MM.1S (cell line): Measurements from ENCODE around the gene CLCF1.
A peak's percentile ranks its signal among the peaks of the same experiment; 100 is the strongest.

Source experiments
- DNase-seq: peaks from one replicate; pipeline ENCODE4 v3.0.0-alpha.2; 2015
- H2AFZ ChIP-seq: fragments of 300-600 bp; sonication (generic); 2 replicates; pipeline ENCODE4 v1.6.0; 2016; ENCODE audit warnings: antibody characterized with exemption, low read length
- H3F3A ChIP-seq: fragments of 300-600 bp; sonication (generic); 2 replicates; pipeline ENCODE4 v1.6.1; 2016; ENCODE audit warnings: mild to moderate bottlenecking, antibody characterized with exemption, low read length, moderate library complexity, mixed read lengths; ENCODE audit not compliant: insufficient read depth
- H3K27ac ChIP-seq: fragments of 300-600 bp; sonication (generic); 2 replicates; pipeline ENCODE4 v1.5.1; 2016; ENCODE audit warnings: mild to moderate bottlenecking, low read length
- H3K27me3 ChIP-seq: fragments of 300-600 bp; sonication (generic); replicated peaks from 2 replicates; pipeline ENCODE4 v1.6.0; 2016; ENCODE audit warnings: low read length; ENCODE audit not compliant: insufficient read depth
- H3K36me3 ChIP-seq: fragments of 300-600 bp; sonication (generic); replicated peaks from 2 replicates; pipeline ENCODE4 v1.6.1; 2016; ENCODE audit warnings: mild to moderate bottlenecking, low read length, mixed read lengths; ENCODE audit not compliant: insufficient read depth
- H3K4me1 ChIP-seq: fragments of 300-600 bp; sonication (generic); 2 replicates; pipeline ENCODE4 v1.6.1; 2016; ENCODE audit warnings: low read length, mixed read lengths
- H3K4me2 ChIP-seq: fragments of 300-600 bp; sonication (generic); 2 replicates; pipeline ENCODE4 v1.6.0; 2016; ENCODE audit warnings: low read depth, low read length
- H3K4me3 ChIP-seq: fragments of 300-600 bp; sonication (generic); 2 replicates; pipeline ENCODE4 v1.5.1; 2016; ENCODE audit warnings: low read length, mixed read lengths
- H3K79me2 ChIP-seq: fragments of 300-600 bp; sonication (generic); 2 replicates; pipeline ENCODE4 v1.6.1; 2016; ENCODE audit warnings: mixed run types, low read length, mixed read lengths
- H3K9ac ChIP-seq: fragments of 300-600 bp; sonication (generic); 2 replicates; pipeline ENCODE4 v1.6.1; 2016; ENCODE audit warnings: low read length, mixed read lengths
- H3K9me2 ChIP-seq: fragments of 300-600 bp; sonication (generic); replicated peaks from 2 replicates; pipeline ENCODE4 v1.6.1; 2016; ENCODE audit warnings: mild to moderate bottlenecking, low read length, mixed read lengths; ENCODE audit not compliant: insufficient read depth
- H3K9me3 ChIP-seq: fragments of 300-600 bp; sonication (generic); replicated peaks from 2 replicates; pipeline ENCODE4 v1.6.1; 2016; ENCODE audit warnings: mild to moderate bottlenecking, low read length, mixed read lengths; ENCODE audit not compliant: insufficient read depth
- H4K20me1 ChIP-seq: fragments of 300-600 bp; sonication (generic); 2 replicates; pipeline ENCODE4 v1.6.1; 2016; ENCODE audit warnings: mild to moderate bottlenecking, low read length, moderate library complexity, mixed read lengths; ENCODE audit not compliant: insufficient read depth
- EZH2 ChIP-seq: fragments of 300-600 bp; sonication (generic); optimal IDR thresholded peaks from 2 replicates; pipeline ENCODE3; 2017; ENCODE audit warnings: low read depth, mild to moderate bottlenecking, antibody characterized with exemption, low read length, mixed read lengths
- EZH2phosphoT487 ChIP-seq: fragments of 300-600 bp; sonication (generic); IDR thresholded peaks from 2 replicates; pipeline ENCODE4 v1.6.1; 2018; ENCODE audit warnings: antibody characterized with exemption, low read length
- TF ChIP-seq, protein P1 (sequence below): fragments of 300-600 bp; sonication (generic); IDR thresholded peaks from 2 replicates; pipeline ENCODE4 v1.5.1; 2016; ENCODE audit warnings: antibody characterized with exemption, low read length, mixed read lengths

CLCF1 gene

DNA sequence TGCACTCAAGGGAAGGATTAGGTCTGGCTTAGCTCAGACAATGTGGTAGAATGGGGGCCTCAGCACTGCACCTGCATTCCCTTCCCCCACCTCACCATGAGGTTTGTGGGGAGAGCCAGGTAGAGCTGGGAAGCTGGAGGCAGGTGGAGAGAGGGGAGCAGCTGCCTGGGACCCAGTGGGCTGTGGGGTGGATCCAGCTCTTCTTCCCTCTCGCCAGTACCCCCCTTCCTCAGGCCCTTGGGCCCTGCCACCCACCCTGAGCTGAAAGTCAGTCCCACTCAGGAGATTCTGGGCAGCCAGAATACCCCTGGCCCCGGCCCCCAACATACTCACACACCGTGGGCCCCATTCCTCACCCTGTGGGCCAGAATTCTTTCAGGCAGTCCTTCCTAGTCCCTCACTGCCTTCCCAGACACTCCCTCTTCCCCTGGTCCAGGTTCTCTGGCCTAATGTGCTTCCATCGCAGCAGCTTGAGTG is 17.0 kb downstream of the CLCF1 start:
- no peaks in the 10 kb centered on the region for H3K27me3 ChIP-seq
- TF ChIP-seq, protein P1, sequence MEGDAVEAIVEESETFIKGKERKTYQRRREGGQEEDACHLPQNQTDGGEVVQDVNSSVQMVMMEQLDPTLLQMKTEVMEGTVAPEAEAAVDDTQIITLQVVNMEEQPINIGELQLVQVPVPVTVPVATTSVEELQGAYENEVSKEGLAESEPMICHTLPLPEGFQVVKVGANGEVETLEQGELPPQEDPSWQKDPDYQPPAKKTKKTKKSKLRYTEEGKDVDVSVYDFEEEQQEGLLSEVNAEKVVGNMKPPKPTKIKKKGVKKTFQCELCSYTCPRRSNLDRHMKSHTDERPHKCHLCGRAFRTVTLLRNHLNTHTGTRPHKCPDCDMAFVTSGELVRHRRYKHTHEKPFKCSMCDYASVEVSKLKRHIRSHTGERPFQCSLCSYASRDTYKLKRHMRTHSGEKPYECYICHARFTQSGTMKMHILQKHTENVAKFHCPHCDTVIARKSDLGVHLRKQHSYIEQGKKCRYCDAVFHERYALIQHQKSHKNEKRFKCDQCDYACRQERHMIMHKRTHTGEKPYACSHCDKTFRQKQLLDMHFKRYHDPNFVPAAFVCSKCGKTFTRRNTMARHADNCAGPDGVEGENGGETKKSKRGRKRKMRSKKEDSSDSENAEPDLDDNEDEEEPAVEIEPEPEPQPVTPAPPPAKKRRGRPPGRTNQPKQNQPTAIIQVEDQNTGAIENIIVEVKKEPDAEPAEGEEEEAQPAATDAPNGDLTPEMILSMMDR, result no peak
- TF ChIP-seq EZH2, result no peak
- TF ChIP-seq EZH2phosphoT487, result no peak
- no peak for DNase-seq
- peaks cover 25% of the 10 kb centered on the region for H3K4me1 ChIP-seq
- H3K36me3 ChIP-seq, result no peaks in the 10 kb centered on the region
- H3K4me3 ChIP-seq, result peak overlapping the region; percentile 44
- no peaks in the 10 kb centered on the region for H3K9me3 ChIP-seq
- H3K9me2 ChIP-seq, result no peaks in the 10 kb centered on the region
- H3K79me2 ChIP-seq, result peaks cover 7% of the 10 kb centered on the region; the same call in 1 of the 2 replicates
- peak overlapping the region; percentile 63; the same call in 1 of the 2 replicates for H3K4me2 ChIP-seq
- H4K20me1 ChIP-seq, result no peaks in the 10 kb centered on the region
- H3K9ac ChIP-seq, result peak overlapping the region; percentile 58; the same call in 1 of the 2 replicates
- H3K27ac ChIP-seq, result no peak overlapping the region
- H2AFZ ChIP-seq, result peak overlapping the region; percentile 68
- H3F3A ChIP-seq, result peaks cover 25% of the 10 kb centered on the region

DNA sequence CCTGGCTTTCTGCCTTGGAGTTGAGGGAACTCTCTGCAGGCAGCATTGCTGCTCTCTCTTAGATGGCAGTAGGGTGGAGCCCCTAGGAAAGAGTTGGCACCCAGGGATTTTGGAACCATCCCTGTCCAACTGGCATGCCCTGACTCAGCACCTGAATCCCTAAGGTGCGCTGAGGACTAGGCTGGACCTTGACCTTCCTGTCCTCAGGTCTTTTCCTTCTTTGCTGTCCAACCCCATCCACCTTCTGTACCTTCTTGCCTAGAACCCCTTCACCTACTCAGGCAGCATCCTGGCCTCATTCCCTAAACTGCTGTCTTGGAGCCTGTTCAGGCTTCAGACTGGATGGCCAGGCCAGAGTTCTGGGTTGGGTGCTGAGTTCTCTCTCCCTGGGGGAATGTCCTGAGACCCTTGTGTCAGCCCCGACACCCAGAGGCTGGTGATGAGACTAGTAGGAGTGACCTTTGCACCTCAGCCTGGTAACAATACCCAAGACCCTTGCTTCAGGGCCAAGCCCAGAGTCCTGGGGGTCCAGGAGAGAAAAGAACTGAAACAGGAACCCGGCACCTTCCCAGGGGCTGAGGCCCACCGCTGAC is 17.5 kb downstream of the CLCF1 start:
- peaks cover 8% of the 10 kb centered on the region; the same call in 1 of the 2 replicates for H3K79me2 ChIP-seq
- no peaks in the 10 kb centered on the region for H3K36me3 ChIP-seq
- peak overlapping the region; percentile 58; the same call in 1 of the 2 replicates for H3K9ac ChIP-seq
- TF ChIP-seq, protein P1, result no peak
- no peak for TF ChIP-seq EZH2
- TF ChIP-seq EZH2phosphoT487, result no peak
- no peak overlapping the region for H3K27ac ChIP-seq
- no peak for DNase-seq
- no peaks in the 10 kb centered on the region for H3K9me2 ChIP-seq
- peaks cover 27% of the 10 kb centered on the region for H3K4me1 ChIP-seq
- H3F3A ChIP-seq, result peaks cover 26% of the 10 kb centered on the region
- peak overlapping the region; percentile 63; the same call in 1 of the 2 replicates for H3K4me2 ChIP-seq
- no peaks in the 10 kb centered on the region for H4K20me1 ChIP-seq
- H3K4me3 ChIP-seq, result peak overlapping the region; percentile 44; the same call in 1 of the 2 replicates
- no peaks in the 10 kb centered on the region for H3K9me3 ChIP-seq
- no peaks in the 10 kb centered on the region for H3K27me3 ChIP-seq
- H2AFZ ChIP-seq, result peak overlapping the region; percentile 68

DNA sequence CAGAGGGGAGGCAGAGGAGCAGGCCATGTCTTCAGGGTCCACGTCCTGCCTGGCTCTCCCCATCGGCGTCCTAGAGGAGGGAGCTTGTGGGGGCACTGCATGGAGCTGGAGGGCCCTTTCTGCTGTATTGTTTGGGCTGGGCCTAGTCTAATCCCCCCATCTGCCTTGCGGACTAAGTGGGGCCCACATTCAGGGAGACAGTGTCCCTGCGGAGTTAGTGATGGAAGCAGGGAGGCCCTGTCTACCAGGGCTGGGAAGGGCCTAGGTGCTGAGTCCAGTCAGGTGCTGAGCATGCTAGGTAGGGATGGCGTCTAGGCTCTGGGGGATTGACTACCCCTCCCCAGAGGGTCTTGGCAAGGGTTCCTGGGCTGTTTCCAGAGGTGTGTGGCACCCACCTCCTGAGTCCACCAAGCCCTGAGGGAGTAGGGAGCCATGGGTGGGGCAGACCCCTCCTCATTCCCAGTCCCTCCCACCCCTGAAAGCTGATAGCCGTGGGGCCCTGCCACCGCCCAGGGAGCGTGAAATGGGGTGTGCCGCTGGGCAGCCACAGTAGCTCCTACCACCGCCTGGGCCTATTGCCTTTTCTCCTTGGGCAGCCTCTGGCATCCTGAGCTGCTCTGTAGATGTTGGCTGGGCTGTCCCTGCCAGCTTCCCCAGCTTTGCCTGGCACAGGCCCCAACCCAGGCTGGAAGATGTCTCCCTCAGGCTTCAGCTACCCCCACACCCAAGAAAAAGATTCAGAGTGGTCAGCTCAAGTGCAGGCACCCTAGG is 18.2 kb downstream of the CLCF1 start:
- H3K9ac ChIP-seq, result no peak overlapping the region
- peaks cover 8% of the 10 kb centered on the region; the same call in 1 of the 2 replicates for H3K79me2 ChIP-seq
- no peak overlapping the region for H3K4me3 ChIP-seq
- H3K27ac ChIP-seq, result no peak overlapping the region; the same call in 1 of the 2 replicates
- no peak for TF ChIP-seq EZH2
- H3K36me3 ChIP-seq, result no peaks in the 10 kb centered on the region
- no peak overlapping the region for H2AFZ ChIP-seq
- no peaks in the 10 kb centered on the region for H3K9me3 ChIP-seq
- H3K4me2 ChIP-seq, result no peak overlapping the region
- H4K20me1 ChIP-seq, result no peaks in the 10 kb centered on the region
- no peak for DNase-seq
- no peaks in the 10 kb centered on the region for H3K27me3 ChIP-seq
- H3F3A ChIP-seq, result peaks cover 26% of the 10 kb centered on the region
- H3K4me1 ChIP-seq, result peaks cover 28% of the 10 kb centered on the region
- no peaks in the 10 kb centered on the region for H3K9me2 ChIP-seq
